GM23338 (cell line): ENCODE data around the gene SVIL. TPM values are rescaled to one million over a fixed set of nuclear protein-coding genes. Genes with fewer than 3 reads are reported as not detected.

Experiments
- ATAC-seq: fragments of 200-7000 bp; cut with Tn5 transposase; 3 replicates; pipeline ENCODE4 v1.9.1; 2020
- DNase-seq: peaks from one replicate; pipeline ENCODE4 v3.0.0-alpha.2; 2015; ENCODE audit warnings: low spot score
- H2AFZ ChIP-seq: fragments of 200-600 bp; sonication (generic); 2 replicates; pipeline ENCODE4 v1.8.0; 2016; ENCODE audit warnings: antibody characterized with exemption, mild to moderate bottlenecking, moderate library complexity
- H3F3A ChIP-seq: fragments of 200-600 bp; sonication (generic); replicated peaks from 2 replicates; pipeline ENCODE4 v1.8.0; 2017; ENCODE audit warnings: antibody characterized with exemption, mixed run types, low read depth
- H3K27ac ChIP-seq: fragments of 200-600 bp; sonication (generic); 2 replicates; pipeline ENCODE4 v1.6.1; 2016; ENCODE audit warnings: low read depth
- H3K27me3 ChIP-seq: fragments of 200-600 bp; sonication (generic); 2 replicates; pipeline ENCODE4 v1.8.0; 2016; ENCODE audit warnings: mild to moderate bottlenecking, mixed run types, moderate library complexity; ENCODE audit not compliant: insufficient read depth
- H3K36me3 ChIP-seq: fragments of 200-600 bp; sonication (generic); 2 replicates; pipeline ENCODE4 v1.8.0; 2016; ENCODE audit warnings: mild to moderate bottlenecking; ENCODE audit not compliant: insufficient read depth
- H3K4me1 ChIP-seq: fragments of 200-600 bp; sonication (generic); 2 replicates; pipeline ENCODE4 v1.8.0; 2016; ENCODE audit warnings: mild to moderate bottlenecking, moderate library complexity; ENCODE audit not compliant: insufficient read depth
- H3K4me2 ChIP-seq: fragments of 200-600 bp; sonication (generic); 2 replicates; pipeline ENCODE4 v1.7.1; 2017; ENCODE audit warnings: mixed run types
- H3K4me3 ChIP-seq: fragments of 200-600 bp; sonication (generic); 2 replicates; pipeline ENCODE4 v1.6.1; 2016; ENCODE audit warnings: mixed run types
- H3K79me2 ChIP-seq: fragments of 200-600 bp; sonication (generic); replicated peaks from 2 replicates; pipeline ENCODE4 v1.8.0; 2017; ENCODE audit warnings: mild to moderate bottlenecking; ENCODE audit not compliant: insufficient read depth
- H3K9me2 ChIP-seq: fragments of 200-600 bp; sonication (generic); 2 replicates; pipeline ENCODE4 v1.8.0; 2017; ENCODE audit not compliant: insufficient read depth
- H4K20me1 ChIP-seq: fragments of 200-600 bp; sonication (generic); replicated peaks from 2 replicates; pipeline ENCODE4 v1.8.0; 2017; ENCODE audit warnings: mild to moderate bottlenecking; ENCODE audit not compliant: insufficient read depth
- H3K27ac Mint-ChIP-seq: 2 replicates; pipeline ENCODE4 v1.8.0; 2020; ENCODE audit warnings: inconsistent platforms, mild to moderate bottlenecking, moderate library complexity, mixed read lengths
- H3K27me3 Mint-ChIP-seq: 3 replicates; pipeline ENCODE4 v1.8.0; 2022; ENCODE audit warnings: low read depth, mild to moderate bottlenecking, moderate library complexity, mixed read lengths, inconsistent platforms; ENCODE audit not compliant: insufficient read depth, poor library complexity
- H3K36me3 Mint-ChIP-seq: 3 replicates; pipeline ENCODE4 v1.8.0; 2021; ENCODE audit warnings: low read depth, mild to moderate bottlenecking, inconsistent platforms, moderate library complexity, mixed read lengths
- H3K4me1 Mint-ChIP-seq: 3 replicates; pipeline ENCODE4 v1.8.0; 2020; ENCODE audit warnings: mild to moderate bottlenecking, inconsistent platforms, mixed read lengths
- H3K4me3 Mint-ChIP-seq: 3 replicates; pipeline ENCODE4 v1.8.0; 2021; ENCODE audit warnings: moderate library complexity, mild to moderate bottlenecking, inconsistent platforms, mixed read lengths
- H3K9me3 Mint-ChIP-seq: 3 replicates; pipeline ENCODE4 v1.8.0; 2020; ENCODE audit warnings: moderate library complexity, mild to moderate bottlenecking, inconsistent platforms, mixed read lengths
- CREB1 ChIP-seq: fragments of 250-450 bp; sonication (Bioruptor Pico); IDR thresholded peaks from 2 replicates; pipeline ENCODE4 v1.5.0; 2020; ENCODE audit warnings: low read depth, mild to moderate bottlenecking, moderate library complexity
- EZH2 ChIP-seq: fragments of 200-600 bp; sonication (generic); IDR thresholded peaks from one replicate; pipeline ENCODE4 v1.8.0; 2017; ENCODE audit warnings: antibody characterized with exemption, mild to moderate bottlenecking, low read depth; ENCODE audit not compliant: unreplicated experiment
- EZH2phosphoT487 ChIP-seq: fragments of 200-600 bp; sonication (generic); IDR thresholded peaks from one replicate; pipeline ENCODE4 v1.8.1; 2018; ENCODE audit warnings: antibody characterized with exemption; ENCODE audit not compliant: unreplicated experiment
- JUNB ChIP-seq: IDR thresholded peaks from one replicate; pipeline ENCODE4 v1.6.1; 2016; ENCODE audit warnings: antibody characterized with exemption; ENCODE audit not compliant: unreplicated experiment
- NANOG ChIP-seq: IDR thresholded peaks from 2 replicates; pipeline ENCODE4 v1.6.1; 2016; ENCODE audit warnings: antibody characterized with exemption, borderline replicate concordance
- POLR2AphosphoS5 ChIP-seq: IDR thresholded peaks from 2 replicates; pipeline ENCODE4 v1.6.1; 2016; ENCODE audit warnings: antibody characterized with exemption, low read depth
- STAT1 ChIP-seq: IDR thresholded peaks from one replicate; pipeline ENCODE4 v1.6.1; 2016; ENCODE audit warnings: antibody characterized with exemption; ENCODE audit not compliant: unreplicated experiment
- ZNF114 ChIP-seq: fragments of 250-450 bp; sonication (Bioruptor Pico); IDR thresholded peaks from 2 replicates; pipeline ENCODE4 v1.5.0; 2020; ENCODE audit warnings: mild to moderate bottlenecking, moderate library complexity
- ZNF331 ChIP-seq: fragments of 250-450 bp; sonication (Bioruptor Pico); IDR thresholded peaks from 2 replicates; pipeline ENCODE4 v1.5.0; 2020; ENCODE audit warnings: low read depth, mild to moderate bottlenecking, moderate library complexity
- polyA plus RNA-seq: library from polyadenylated mRNA; unstranded; fragments of >200 nt; fragmentation: Nextera tagmentation; extraction: Ambion mirVana; gene quantifications from 2 replicates; pipeline ENCODE4 v1.2.1, GENCODE V29; 2016
- total RNA-seq: library from RNA; depleted of rRNA; stranded (reverse); fragments of >200 nt; shearing (Covaris generic); gene quantifications from 2 replicates; pipeline ENCODE4 v1.2.3, GENCODE V29; 2014
- TF ChIP-seq, protein P1 (sequence below): IDR thresholded peaks from 2 replicates; pipeline ENCODE4 v1.6.1; 2016; ENCODE audit warnings: antibody characterized with exemption
- TF ChIP-seq, protein P2 (sequence below), 2 experiments: fragments of 200-600 bp in 1 of 2; sonication (generic) in 1 of 2; conservative IDR thresholded peaks; 2 replicates each; pipeline versions ENCODE4 v1.5.1 to v1.6.1; 2016 to 2017; ENCODE audit warnings: antibody characterized with exemption in 2 of 2, low read depth in 2 of 2, mild to moderate bottlenecking in 2 of 2, moderate library complexity in 1 of 2
- TF ChIP-seq, protein P3 (sequence below): fragments of 250-450 bp; sonication (Bioruptor Pico); IDR thresholded peaks from 2 replicates; pipeline ENCODE4 v1.5.0; 2020; ENCODE audit warnings: mild to moderate bottlenecking, moderate library complexity
- TF ChIP-seq, protein P4 (sequence below): IDR thresholded peaks from one replicate; pipeline ENCODE4 v1.6.1; 2018; ENCODE audit warnings: antibody characterized with exemption; ENCODE audit not compliant: unreplicated experiment

SVIL gene
- total and polyA plus RNA-seq, 2 experiments from 2014 or later = 8.8 to 34.9 TPM

DNA sequence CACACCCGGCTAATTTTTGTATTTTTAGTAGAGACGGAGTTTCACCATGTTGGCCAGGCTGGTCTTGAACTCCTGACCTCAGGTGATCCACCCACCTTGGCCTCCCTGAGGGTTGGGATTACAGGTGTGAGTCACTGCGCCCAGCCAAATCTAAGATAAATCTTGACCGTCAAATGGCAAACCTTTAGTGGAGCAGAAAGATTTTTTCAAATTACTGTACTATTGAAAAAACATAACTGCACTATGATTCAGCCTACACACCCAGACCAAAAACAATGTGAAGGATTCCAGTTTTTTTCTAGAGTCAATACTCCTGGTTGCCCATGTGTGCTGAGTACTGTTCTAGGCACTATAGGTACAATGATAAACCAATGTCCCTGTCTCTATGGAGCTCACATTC, 33.9 kb upstream of the SVIL start:
- no peaks in the 10 kb centered on the region for H3K27me3 ChIP-seq
- peaks cover 15% of the 10 kb centered on the region for H3K4me1 ChIP-seq
- no peaks in the 10 kb centered on the region for H3K27me3 Mint-ChIP-seq
- no peaks in the 10 kb centered on the region for H3K79me2 ChIP-seq
- H3K27ac Mint-ChIP-seq = no peak overlapping the region
- no peak for TF ChIP-seq EZH2phosphoT487
- no peak for TF ChIP-seq NANOG
- TF ChIP-seq, protein P1, sequence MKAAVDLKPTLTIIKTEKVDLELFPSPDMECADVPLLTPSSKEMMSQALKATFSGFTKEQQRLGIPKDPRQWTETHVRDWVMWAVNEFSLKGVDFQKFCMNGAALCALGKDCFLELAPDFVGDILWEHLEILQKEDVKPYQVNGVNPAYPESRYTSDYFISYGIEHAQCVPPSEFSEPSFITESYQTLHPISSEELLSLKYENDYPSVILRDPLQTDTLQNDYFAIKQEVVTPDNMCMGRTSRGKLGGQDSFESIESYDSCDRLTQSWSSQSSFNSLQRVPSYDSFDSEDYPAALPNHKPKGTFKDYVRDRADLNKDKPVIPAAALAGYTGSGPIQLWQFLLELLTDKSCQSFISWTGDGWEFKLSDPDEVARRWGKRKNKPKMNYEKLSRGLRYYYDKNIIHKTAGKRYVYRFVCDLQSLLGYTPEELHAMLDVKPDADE = no peak
- no peak for TF ChIP-seq STAT1
- TF ChIP-seq JUNB = no peak
- no peak for TF ChIP-seq ZNF331 (CRISPR knock-in tag)
- TF ChIP-seq, protein P2, sequence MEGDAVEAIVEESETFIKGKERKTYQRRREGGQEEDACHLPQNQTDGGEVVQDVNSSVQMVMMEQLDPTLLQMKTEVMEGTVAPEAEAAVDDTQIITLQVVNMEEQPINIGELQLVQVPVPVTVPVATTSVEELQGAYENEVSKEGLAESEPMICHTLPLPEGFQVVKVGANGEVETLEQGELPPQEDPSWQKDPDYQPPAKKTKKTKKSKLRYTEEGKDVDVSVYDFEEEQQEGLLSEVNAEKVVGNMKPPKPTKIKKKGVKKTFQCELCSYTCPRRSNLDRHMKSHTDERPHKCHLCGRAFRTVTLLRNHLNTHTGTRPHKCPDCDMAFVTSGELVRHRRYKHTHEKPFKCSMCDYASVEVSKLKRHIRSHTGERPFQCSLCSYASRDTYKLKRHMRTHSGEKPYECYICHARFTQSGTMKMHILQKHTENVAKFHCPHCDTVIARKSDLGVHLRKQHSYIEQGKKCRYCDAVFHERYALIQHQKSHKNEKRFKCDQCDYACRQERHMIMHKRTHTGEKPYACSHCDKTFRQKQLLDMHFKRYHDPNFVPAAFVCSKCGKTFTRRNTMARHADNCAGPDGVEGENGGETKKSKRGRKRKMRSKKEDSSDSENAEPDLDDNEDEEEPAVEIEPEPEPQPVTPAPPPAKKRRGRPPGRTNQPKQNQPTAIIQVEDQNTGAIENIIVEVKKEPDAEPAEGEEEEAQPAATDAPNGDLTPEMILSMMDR (conservative IDR thresholded peaks at IDR 0.05; ENCODE audit: low read depth in 2 of 2) = no peak
- TF ChIP-seq, protein P3, sequence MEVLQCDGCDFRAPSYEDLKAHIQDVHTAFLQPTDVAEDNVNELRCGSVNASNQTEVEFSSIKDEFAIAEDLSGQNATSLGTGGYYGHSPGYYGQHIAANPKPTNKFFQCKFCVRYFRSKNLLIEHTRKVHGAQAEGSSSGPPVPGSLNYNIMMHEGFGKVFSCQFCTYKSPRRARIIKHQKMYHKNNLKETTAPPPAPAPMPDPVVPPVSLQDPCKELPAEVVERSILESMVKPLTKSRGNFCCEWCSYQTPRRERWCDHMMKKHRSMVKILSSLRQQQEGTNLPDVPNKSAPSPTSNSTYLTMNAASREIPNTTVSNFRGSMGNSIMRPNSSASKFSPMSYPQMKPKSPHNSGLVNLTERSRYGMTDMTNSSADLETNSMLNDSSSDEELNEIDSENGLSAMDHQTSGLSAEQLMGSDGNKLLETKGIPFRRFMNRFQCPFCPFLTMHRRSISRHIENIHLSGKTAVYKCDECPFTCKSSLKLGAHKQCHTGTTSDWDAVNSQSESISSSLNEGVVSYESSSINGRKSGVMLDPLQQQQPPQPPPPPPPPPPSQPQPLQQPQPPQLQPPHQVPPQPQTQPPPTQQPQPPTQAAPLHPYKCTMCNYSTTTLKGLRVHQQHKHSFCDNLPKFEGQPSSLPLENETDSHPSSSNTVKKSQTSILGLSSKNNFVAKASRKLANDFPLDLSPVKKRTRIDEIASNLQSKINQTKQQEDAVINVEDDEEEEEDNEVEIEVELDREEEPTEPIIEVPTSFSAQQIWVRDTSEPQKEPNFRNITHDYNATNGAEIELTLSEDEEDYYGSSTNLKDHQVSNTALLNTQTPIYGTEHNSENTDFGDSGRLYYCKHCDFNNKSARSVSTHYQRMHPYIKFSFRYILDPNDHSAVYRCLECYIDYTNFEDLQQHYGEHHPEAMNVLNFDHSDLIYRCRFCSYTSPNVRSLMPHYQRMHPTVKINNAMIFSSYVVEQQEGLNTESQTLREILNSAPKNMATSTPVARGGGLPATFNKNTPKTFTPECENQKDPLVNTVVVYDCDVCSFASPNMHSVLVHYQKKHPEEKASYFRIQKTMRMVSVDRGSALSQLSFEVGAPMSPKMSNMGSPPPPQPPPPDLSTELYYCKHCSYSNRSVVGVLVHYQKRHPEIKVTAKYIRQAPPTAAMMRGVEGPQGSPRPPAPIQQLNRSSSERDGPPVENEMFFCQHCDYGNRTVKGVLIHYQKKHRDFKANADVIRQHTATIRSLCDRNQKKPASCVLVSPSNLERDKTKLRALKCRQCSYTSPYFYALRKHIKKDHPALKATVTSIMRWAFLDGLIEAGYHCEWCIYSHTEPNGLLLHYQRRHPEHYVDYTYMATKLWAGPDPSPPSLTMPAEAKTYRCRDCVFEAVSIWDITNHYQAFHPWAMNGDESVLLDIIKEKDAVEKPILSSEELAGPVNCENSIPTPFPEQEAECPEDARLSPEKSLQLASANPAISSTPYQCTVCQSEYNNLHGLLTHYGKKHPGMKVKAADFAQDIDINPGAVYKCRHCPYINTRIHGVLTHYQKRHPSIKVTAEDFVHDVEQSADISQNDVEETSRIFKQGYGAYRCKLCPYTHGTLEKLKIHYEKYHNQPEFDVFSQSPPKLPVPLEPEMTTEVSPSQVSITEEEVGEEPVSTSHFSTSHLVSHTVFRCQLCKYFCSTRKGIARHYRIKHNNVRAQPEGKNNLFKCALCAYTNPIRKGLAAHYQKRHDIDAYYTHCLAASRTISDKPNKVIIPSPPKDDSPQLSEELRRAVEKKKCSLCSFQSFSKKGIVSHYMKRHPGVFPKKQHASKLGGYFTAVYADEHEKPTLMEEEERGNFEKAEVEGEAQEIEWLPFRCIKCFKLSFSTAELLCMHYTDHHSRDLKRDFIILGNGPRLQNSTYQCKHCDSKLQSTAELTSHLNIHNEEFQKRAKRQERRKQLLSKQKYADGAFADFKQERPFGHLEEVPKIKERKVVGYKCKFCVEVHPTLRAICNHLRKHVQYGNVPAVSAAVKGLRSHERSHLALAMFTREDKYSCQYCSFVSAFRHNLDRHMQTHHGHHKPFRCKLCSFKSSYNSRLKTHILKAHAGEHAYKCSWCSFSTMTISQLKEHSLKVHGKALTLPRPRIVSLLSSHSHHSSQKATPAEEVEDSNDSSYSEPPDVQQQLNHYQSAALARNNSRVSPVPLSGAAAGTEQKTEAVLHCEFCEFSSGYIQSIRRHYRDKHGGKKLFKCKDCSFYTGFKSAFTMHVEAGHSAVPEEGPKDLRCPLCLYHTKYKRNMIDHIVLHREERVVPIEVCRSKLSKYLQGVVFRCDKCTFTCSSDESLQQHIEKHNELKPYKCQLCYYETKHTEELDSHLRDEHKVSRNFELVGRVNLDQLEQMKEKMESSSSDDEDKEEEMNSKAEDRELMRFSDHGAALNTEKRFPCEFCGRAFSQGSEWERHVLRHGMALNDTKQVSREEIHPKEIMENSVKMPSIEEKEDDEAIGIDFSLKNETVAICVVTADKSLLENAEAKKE = no peak
- no peak for TF ChIP-seq ZNF114
- TF ChIP-seq EZH2 = no peak
- no peak for TF ChIP-seq POLR2AphosphoS5
- no peak for TF ChIP-seq CREB1 (CRISPR knock-in tag)
- TF ChIP-seq, protein P4, sequence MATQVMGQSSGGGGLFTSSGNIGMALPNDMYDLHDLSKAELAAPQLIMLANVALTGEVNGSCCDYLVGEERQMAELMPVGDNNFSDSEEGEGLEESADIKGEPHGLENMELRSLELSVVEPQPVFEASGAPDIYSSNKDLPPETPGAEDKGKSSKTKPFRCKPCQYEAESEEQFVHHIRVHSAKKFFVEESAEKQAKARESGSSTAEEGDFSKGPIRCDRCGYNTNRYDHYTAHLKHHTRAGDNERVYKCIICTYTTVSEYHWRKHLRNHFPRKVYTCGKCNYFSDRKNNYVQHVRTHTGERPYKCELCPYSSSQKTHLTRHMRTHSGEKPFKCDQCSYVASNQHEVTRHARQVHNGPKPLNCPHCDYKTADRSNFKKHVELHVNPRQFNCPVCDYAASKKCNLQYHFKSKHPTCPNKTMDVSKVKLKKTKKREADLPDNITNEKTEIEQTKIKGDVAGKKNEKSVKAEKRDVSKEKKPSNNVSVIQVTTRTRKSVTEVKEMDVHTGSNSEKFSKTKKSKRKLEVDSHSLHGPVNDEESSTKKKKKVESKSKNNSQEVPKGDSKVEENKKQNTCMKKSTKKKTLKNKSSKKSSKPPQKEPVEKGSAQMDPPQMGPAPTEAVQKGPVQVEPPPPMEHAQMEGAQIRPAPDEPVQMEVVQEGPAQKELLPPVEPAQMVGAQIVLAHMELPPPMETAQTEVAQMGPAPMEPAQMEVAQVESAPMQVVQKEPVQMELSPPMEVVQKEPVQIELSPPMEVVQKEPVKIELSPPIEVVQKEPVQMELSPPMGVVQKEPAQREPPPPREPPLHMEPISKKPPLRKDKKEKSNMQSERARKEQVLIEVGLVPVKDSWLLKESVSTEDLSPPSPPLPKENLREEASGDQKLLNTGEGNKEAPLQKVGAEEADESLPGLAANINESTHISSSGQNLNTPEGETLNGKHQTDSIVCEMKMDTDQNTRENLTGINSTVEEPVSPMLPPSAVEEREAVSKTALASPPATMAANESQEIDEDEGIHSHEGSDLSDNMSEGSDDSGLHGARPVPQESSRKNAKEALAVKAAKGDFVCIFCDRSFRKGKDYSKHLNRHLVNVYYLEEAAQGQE = no peak
- H4K20me1 ChIP-seq = no peaks in the 10 kb centered on the region
- ATAC-seq (no peak), DNase-seq (no peak)
- no peaks in the 10 kb centered on the region for H3K36me3 ChIP-seq
- no peak overlapping the region for H3K4me3 Mint-ChIP-seq
- H2AFZ ChIP-seq = no peak overlapping the region
- H3K27ac ChIP-seq = no peak overlapping the region
- H3K4me2 ChIP-seq = no peak overlapping the region
- H3K36me3 Mint-ChIP-seq = peaks cover 8% of the 10 kb centered on the region
- no peak overlapping the region for H3K4me3 ChIP-seq
- H3K9me2 ChIP-seq = no peaks in the 10 kb centered on the region
- peaks cover 5% of the 10 kb centered on the region for H3K9me3 Mint-ChIP-seq
- peaks cover 14% of the 10 kb centered on the region for H3K4me1 Mint-ChIP-seq
- H3F3A ChIP-seq = no peaks in the 10 kb centered on the region
